GM19023 (cell line): ENCODE measurements around the gene KIF23.
"Not testable (repeated sequence)": the region's sequence is repeated elsewhere in the genome, so short reads cannot be mapped to it uniquely, and the experiment has no call there.

Experiments used
- ATAC-seq: cut with Tn5 transposase; IDR thresholded peaks from one replicate; pipeline ENCODE4 v1.9.1; 2021; ENCODE audit warnings: mild to moderate bottlenecking, moderate library complexity; ENCODE audit not compliant: unreplicated experiment

Gene KIF23

GRCh38 chr15:69434238-69434637 lies 20.1 kb downstream of the KIF23 start:
- no peak for ATAC-seq

GRCh38 chr15:69434679-69435078 lies 20.5 kb downstream of the KIF23 start:
- ATAC-seq: no peak

GRCh38 chr15:69435985-69436384 lies 21.8 kb downstream of the KIF23 start:
- ATAC-seq: no peak

- ATAC-seq: no peak
These were observed 22.8 kb downstream of the KIF23 start for GRCh38 chr15:69436951-69437350.

- no peak for ATAC-seq
These were observed 25.5 kb downstream of the KIF23 start for GRCh38 chr15:69439623-69440022.

- no peak for ATAC-seq
These were observed 29.0 kb downstream of the KIF23 start for GRCh38 chr15:69443032-69443611.

- ATAC-seq: no peak
These were observed 30.5 kb downstream of the KIF23 start for GRCh38 chr15:69444686-69445085.

GRCh38 chr15:69446953-69447352 lies 32.8 kb downstream of the KIF23 start:
- ATAC-seq: no peak

- ATAC-seq: not testable (repeated sequence)
These were observed 36.1 kb downstream of the KIF23 start for GRCh38 chr15:69450221-69450620.

- ATAC-seq: no peak
These were observed 37.0 kb downstream of the KIF23 start for GRCh38 chr15:69450968-69451695.

GRCh38 chr15:69451951-69452691 lies 38.0 kb downstream of the KIF23 start:
- ATAC-seq: peak; percentile 37

- peak; percentile 71 for ATAC-seq
These were observed 38.8 kb downstream of the KIF23 start, which contains the start of gene RPLP1 for GRCh38 chr15:69452692-69453521. RPLP1 (plus strand) TSS chr15:69452818; CDS start chr15:69452949, 131 bp downstream.

GRCh38 chr15:69454953-69455352 lies 40.8 kb downstream of the KIF23 start:
- no peak for ATAC-seq

- ATAC-seq: no peak
These were observed 42.3 kb downstream of the KIF23 start for GRCh38 chr15:69456208-69457166.

- no peak for ATAC-seq
These were observed 43.4 kb downstream of the KIF23 start for GRCh38 chr15:69457304-69458280.

- no peak for ATAC-seq
These were observed 44.9 kb downstream of the KIF23 start for GRCh38 chr15:69459066-69459465.

GRCh38 chr15:69460481-69460880 lies 46.3 kb downstream of the KIF23 start:
- ATAC-seq: no peak

- no peak for ATAC-seq
These were observed 47.9 kb downstream of the KIF23 start for GRCh38 chr15:69462030-69462492.
